HG03139 (cell line): ENCODE results near the gene ACSS1.

Experiments used
- ATAC-seq: cut with Tn5 transposase; IDR thresholded peaks from one replicate; pipeline ENCODE4 v1.9.1; 2021; ENCODE audit not compliant: unreplicated experiment

Gene ACSS1

GRCh38 chr20:25048519-25048952, 9.4 kb downstream of the ACSS1 start:
- ATAC-seq: no peak

- ATAC-seq: no peak
Measured at GRCh38 chr20:25047766-25048165, 10.2 kb downstream of the ACSS1 start.

GRCh38 chr20:25046736-25047666, 10.9 kb downstream of the ACSS1 start:
- ATAC-seq: no peak

GRCh38 chr20:25046181-25046641, 11.7 kb downstream of the ACSS1 start:
- ATAC-seq: no peak

- ATAC-seq: no peak
Measured at GRCh38 chr20:25045343-25045712, 12.6 kb downstream of the ACSS1 start.

- no peak for ATAC-seq
Measured at GRCh38 chr20:25044660-25045342, 13.1 kb downstream of the ACSS1 start.

GRCh38 chr20:25044261-25044560, 13.7 kb downstream of the ACSS1 start:
- ATAC-seq: no peak

GRCh38 chr20:25043499-25044260, 14.3 kb downstream of the ACSS1 start:
- ATAC-seq: no peak

GRCh38 chr20:25042531-25043498, 15.1 kb downstream of the ACSS1 start:
- ATAC-seq: peak; percentile 89

GRCh38 chr20:25041813-25042530, 16.0 kb downstream of the ACSS1 start:
- no peak for ATAC-seq

- no peak for ATAC-seq
Measured at GRCh38 chr20:25040438-25040831, 17.5 kb downstream of the ACSS1 start.

GRCh38 chr20:25039697-25040437, 18.1 kb downstream of the ACSS1 start:
- no peak for ATAC-seq

- no peak for ATAC-seq
Measured at GRCh38 chr20:25038591-25039015, 19.3 kb downstream of the ACSS1 start.

- ATAC-seq: no peak
Measured at GRCh38 chr20:25038103-25038410, 19.9 kb downstream of the ACSS1 start.

GRCh38 chr20:25037288-25038102, 20.4 kb downstream of the ACSS1 start:
- ATAC-seq: no peak

- ATAC-seq: no peak
Measured at GRCh38 chr20:25036331-25036936, 21.5 kb downstream of the ACSS1 start.

GRCh38 chr20:25035921-25036320, 22.0 kb downstream of the ACSS1 start:
- no peak for ATAC-seq

- ATAC-seq: no peak
Measured at GRCh38 chr20:25033924-25034300, 24.0 kb downstream of the ACSS1 start.
